Measurements from ENCODE around the gene AQR.

DNA sequence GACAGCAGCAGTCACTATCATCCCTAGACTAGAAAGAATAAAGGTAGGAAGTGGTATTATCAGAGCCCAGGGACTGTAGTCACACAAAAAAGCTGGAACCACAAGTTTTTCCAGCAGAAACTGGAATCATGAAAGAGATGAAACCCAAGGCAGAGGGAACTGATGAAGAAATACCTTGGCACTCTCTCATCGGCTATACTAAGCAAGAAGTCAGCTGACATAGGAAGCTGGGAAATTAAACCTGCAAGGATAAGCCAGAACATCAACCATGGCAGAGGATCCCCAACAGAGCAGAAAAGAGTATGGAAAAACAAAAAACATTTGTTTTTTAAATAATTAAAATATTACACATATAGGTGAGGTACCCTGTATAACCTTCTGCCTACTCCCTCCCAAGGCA, 86.5 kb downstream of the AQR start:
- TF ChIP-seq ELF4 (IDR thresholded peaks at IDR 0.05) = no peak
- TF ChIP-seq TARDBP (IDR thresholded peaks at IDR 0.05) = no peak
- TF ChIP-seq NFRKB (IDR thresholded peaks at IDR 0.05) = no peak
- no peak for TF ChIP-seq BHLHE40 (IDR thresholded peaks at IDR 0.05; ENCODE audit: borderline replicate concordance)
